D341Med (cell line): ENCODE data around the gene THADA.

Experiments used
- DNase-seq: peaks from one replicate; pipeline ENCODE4 v3.0.0; 2012; ENCODE audit warnings: low spot score

The THADA gene

DNA sequence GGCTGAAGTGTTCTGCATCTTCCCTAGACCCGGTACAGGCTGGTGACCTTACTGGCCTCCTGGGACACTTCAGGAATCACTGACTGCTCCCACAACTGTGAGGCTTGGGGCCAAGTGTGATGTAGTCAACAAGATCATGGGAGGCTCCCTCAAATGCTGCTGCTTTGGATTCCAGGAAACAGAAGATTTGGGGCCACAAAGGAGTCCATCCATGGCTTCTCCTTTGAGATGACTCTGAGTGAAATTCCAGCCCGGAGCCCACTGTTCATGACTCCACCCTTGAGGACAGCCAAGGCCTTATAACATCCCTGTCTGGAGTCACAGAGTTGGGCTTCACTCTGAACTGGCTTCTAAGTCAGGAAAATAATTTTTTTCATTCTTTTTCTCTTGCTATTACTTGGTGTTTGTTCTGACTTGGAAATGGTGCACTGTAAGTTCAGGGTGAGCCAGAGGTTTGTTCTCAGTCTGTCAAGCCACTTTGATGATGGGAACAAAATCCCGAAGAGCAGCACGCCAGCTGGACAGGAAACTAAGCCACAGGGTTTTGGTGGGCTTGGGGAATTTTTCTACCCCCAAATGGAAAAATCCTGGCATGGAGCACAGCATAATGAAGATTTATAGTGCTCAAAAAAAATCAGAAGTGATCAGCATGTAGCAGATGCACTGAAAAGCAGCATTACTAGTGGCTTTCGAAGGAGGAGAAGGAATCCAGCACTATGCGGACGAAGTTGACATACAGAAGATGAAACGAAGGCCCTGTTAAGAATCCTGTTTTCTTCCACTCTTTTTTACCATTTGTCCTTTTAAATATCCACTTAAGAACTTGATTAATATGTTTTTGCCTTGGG, 271.4 kb downstream of the THADA start:
- no peak for DNase-seq

- no peak for DNase-seq
Measured at GRCh38 chr2:43323857-43324256, 272.0 kb downstream of the THADA start.

DNA sequence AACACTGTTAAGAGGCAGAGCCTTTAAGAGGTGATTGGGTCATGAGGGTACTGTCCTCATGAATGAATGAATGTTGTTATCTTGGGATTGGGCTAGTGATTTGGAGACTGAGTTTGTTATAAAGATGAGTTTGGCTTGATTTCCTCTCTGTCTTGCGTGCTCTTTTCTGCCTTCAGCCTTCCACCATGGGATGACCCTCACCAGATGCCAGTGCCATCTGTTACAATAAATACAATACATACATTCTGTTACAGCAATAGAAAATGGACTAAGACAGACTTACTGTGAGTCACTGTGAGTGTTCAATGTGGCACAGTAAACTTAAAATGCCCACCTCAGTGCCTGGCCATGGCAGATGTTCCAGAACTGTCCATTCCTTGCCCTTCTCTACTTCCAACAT, 274.4 kb downstream of the THADA start:
- DNase-seq = no peak

GRCh38 chr2:43319541-43319940, 276.3 kb downstream of the THADA start:
- DNase-seq = no peak

DNA sequence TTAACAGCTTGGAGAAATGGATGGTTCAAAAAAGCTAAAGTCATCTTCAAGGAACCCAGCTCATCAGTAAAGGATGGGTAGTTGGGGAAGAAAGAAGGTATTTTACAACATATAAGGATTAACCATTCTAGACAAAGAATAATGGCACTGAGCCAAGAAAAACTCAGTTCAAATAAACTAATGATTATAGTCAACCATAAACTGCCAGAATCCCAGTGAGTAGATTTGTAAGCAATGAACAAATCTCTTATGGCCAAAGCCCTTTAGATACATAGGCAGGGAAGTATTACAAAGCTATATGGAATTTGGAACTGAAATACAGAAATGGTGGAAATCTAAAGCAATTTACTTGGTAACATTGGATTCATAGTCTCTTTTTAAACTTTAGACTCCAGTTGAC, 277.0 kb downstream of the THADA start:
- no peak for DNase-seq

- no peak for DNase-seq
Measured at GRCh38 chr2:43317680-43318079, 278.2 kb downstream of the THADA start.

GRCh38 chr2:43317194-43317593, 278.6 kb downstream of the THADA start:
- no peak for DNase-seq

DNA sequence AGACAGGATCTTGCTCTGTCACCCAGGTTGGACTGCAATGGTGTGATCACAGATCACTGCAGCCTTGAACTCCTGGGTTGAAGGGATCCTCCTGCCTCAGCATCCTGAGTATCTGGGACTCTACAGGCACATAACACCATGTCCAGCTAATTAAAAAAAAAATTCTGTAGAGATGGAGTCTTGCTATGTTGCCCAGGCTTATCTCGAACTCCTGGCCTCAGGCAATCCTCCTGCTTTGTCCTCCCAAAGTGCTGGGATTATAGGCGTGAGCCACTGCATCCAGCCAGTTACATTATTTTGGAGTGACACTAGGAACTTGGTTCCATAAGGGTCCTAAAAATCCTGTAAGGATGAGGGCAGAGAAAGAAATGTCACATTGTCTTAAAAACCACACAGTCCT, 280.4 kb downstream of the THADA start:
- no peak for DNase-seq

- DNase-seq = no peak
Measured at GRCh38 chr2:43314299-43314927, 281.4 kb downstream of the THADA start.

DNA sequence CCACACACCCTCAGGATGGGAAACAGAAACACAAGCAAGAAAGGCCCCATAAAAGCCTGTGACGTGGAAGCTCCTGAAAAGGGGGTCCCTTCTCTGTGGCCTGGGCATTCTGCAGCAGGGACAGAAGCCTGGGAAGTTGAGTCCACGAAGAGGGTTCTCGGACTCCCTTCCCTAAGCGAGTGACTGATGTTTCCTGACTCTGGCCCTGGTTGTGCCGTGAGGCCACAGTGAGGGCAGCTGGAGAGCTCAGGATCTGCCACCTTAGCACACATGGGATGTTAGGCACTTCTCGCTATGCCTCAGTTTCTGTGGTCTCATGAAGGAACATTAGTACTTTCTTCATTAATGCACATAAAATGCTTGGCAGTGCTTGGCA, 282.2 kb downstream of the THADA start:
- DNase-seq = no peak

DNA sequence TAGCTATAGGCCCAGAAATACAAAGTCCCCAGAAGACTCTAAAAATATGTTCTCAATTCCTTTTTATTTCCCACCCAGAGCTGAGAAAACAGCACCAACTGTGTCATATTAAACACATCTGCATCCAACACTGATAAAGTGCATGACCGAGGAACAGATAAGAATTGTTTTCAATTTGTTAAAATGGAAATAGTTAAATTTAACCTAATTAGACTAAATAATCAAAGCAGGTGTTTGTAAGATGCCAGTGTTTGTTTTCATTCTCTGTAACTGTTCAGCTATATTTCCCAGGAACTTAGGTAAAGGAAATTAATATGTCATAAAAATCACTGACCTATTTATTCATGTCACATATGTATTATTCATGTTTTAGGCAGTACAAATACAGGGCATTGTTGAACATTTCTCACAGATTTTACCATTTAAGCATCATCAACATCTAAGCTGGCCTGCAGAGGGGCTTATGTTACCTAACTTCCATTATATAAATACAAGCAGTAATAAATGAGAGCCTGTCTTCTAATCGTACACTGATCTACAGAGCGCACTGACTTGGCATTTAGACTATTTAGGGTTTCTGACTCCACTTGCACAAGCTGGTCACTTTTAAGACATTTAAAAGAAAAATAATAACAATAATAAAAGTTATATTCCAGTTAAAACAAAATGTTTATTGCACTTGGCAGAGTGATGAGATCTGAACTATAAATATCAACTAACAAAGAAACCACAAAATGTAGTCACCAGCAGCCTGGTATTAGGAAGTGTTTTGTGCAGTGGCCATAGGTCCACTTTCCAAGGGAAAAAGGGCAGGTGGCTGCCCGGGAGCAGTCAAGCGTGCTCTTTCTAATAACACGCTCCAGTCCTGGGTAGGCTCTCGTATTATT, 282.8 kb downstream of the THADA start:
- no peak for DNase-seq

DNA sequence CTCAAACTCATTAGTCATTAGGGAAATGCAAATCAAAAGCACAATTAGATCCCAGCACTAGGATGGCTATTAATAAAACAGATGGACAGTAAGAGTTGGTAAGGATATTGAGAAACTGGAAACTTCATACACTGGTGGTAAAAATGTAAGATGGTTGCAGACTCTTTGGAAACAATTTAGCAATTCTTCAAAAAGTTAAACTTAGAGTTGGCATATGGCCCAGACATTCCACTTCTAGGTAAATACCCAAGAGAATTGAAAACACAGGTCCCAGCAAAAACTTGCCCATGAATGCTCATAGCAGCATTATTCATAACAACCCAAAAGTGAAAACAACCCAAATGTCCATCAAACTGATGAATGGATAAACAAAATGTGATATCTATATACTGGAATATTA, 284.6 kb downstream of the THADA start:
- DNase-seq = no peak

GRCh38 chr2:43309935-43310334, 285.9 kb downstream of the THADA start:
- DNase-seq = no peak

- DNase-seq = no peak
Measured at GRCh38 chr2:43307973-43308372, 287.9 kb downstream of the THADA start.

DNA sequence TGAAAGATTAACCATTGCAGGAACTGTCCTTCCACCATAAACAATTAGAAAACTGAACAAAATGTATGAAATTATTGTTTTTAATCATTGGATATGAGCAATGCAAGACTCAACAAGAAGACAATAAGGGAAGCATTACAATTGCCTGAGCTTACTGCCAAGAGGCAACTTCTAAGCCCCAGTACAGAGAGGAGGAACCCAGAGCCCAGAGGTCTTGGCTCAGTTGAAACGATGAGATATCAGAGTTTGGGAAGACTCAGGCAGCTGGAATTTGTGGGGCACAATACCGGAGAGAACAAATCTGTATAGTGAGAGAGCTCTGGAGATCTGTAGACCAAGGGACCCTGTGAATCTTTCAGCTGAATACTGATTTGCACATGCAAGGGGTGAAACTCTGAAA, 288.8 kb downstream of the THADA start:
- DNase-seq = no peak

DNA sequence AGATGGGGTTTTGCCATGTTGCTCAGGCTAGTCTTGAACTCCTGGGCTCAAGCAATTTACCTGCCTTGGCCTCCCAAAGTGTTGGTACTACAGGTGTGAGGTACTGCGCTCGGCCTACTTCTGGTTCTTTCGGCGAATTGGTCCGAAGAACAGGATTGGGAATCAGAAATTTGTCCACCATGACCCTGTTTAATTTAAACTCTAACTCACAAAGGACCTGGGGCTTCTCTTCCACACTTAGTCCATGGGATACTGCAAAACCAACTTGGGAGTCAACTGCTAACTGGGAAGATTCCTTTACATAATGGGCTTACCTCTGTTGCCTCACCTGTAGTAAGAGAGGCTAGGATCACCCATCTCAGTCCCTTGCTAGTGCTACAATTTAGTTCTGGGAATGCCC, 289.6 kb downstream of the THADA start:
- DNase-seq = no peak

DNA sequence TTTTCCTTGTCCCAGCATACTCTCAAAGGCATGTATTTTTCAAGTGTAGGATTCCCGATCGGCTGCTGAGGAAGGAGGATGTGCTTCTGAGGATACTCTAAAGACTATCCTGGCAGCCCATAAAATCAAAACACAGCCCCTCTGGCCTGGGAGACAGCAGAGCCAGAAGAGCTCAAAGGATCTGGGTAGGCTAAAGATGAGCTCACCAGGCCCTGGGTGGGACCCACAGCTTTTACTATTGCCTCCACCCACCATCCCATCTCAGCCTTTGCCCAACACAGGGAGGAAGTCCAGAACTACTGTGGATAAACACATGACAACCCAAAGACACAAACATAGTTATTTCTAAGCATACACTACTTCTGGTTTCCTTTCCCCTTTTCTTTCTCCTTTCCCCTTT, 290.3 kb downstream of the THADA start:
- DNase-seq = no peak

DNA sequence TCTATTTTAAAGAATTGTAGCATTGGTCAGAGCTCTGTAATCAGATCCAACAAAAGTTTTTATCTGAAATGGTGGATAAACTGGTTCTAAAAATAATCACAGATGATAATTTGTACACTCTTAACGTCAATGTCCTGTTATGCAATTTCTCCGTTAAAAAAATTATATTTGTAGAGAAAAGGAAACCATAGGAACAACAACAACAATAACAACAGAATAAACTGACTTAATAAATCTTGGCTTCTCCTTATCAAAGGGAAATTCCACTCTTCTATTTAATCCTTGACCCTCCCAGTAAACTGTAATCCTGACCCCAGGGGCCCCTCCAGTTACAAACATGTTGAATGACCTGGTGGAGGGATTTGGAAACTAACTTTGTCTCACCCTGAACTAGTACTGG, 290.8 kb downstream of the THADA start:
- no peak for DNase-seq

DNA sequence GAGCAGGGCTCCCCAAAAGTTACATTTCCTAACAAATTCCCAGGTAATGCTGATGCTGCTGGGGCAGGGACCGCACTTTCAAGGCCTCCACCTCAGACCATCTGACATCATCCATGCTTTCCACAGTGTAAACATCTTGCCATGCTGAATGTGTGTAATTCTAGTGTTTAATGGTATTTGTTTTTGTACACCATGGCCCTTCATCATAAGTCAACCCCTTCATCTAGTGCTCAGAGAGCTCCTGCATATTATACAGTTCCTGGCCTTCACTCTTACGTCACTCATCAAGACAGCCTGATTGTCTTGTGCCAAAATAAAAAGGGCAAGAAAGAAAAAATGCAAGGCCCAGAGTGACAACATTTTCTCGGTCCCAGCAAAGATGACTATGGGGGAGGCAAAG, 291.9 kb downstream of the THADA start:
- DNase-seq = no peak

DNA sequence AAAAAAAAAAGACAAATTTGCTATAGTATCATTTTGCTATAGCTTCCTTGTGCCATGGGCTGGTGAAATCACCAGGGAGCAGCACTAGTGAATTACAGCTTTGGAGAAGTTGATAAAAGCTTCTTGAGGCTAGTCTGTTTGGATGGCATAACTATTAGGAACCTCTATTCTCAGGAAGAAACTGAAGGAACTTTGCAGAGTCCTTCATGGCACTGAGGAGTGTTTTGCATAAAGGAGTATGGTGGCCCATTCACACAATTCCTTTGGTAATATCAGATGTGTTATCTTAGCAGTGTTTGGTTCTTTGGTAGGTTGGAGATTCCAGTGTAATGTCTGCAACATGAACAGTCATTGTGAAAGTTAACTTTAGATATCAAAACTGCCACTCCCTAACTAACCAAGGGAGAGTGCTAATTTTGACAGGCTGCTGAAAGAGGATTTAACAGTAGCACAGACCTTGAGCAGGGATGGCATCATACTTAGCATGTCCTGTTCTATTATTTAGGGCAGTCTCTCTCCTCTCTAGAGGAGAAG, 292.8 kb downstream of the THADA start:
- no peak for DNase-seq

GRCh38 chr2:43302182-43302960, 293.5 kb downstream of the THADA start:
- no peak for DNase-seq
